Measurements from ENCODE around the gene MFSD1.

Gene MFSD1

DNA sequence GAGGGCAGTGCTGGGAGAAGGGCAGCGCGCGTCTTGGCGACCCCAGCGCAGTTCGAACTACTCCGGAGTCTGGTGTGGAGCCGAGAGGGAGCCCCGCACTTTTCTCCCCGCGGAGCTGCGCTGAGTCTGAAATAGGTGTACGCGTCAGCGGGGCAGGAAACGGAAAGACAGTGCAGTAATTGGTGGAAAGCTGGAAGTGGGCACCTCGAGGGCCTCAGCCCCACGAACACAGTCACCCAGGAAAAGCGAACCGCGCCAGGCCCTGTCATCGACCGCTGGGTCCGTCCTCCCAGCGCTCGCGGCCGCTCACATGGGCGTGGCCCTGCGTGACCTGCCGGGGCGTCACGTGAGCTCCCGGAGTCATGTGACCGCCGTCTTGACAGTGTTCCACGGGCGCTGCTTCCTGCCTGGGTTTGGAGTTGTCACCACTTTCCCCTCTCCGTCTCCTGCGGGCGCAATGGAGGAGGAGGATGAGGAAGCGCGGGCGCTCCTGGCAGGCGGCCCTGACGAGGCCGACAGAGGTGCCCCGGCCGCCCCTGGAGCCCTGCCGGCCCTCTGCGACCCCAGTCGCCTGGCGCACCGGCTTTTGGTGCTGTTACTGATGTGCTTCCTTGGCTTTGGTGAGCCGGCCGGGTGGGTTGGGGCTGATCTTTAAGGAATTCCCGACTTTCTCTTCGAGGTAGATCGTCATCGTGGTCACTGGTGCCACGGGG lies at the start of gene MFSD1:
TSS of gene MFSD1 (plus strand) at position 359 of the 713 bp plus-strand sequence. CDS start at position 458, 99 bp downstream.
- Histone ChIP-seq H3K9ac (ENCODE audit: low read length) (peak within 1 kb of the TSS; percentile 93), H3K4me3 (ENCODE audit: low read length) (peak within 1 kb of the TSS; percentile 98), H3K27me3 (replicated peaks; ENCODE audit: control insufficient read depth, insufficient read depth, low read length) (no peaks in the 10 kb centered on the region), H3K9me3 (ENCODE audit: control insufficient read depth, low read length) (no peaks in the 10 kb centered on the region), H3K4me1 (ENCODE audit: control insufficient read depth, insufficient read depth, low read length) (peaks cover 33% of the 10 kb centered on the region), H3K36me3 (ENCODE audit: control insufficient read depth, insufficient read depth, low read length, severe bottlenecking) (peaks cover 8% of the 10 kb centered on the region)
- peak; percentile 97 for DNase-seq (ENCODE audit: low read depth)

DNA sequence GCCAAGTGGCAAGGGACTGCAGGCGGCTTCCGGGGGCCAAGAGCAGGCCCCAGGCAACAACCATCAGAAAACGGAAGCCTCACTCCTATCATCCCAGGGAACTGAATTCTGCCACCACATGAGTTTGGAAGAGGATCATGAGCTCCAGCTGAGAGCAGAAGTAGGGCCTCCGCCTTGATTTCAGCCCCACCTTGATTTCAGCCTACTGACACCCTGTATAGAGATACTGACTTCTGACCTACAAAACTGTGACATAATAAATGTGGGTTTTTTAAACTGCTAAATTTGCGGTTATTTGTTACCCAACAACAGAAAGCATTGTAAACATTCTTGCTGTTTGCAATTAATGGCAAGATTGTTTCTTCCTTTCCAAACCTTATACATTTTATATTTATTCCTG lies 48.0 kb upstream of the MFSD1 start:
- H3K4me1 ChIP-seq (ENCODE audit: control insufficient read depth, insufficient read depth, low read length), result no peaks in the 10 kb centered on the region
- no peak overlapping the region for H3K9ac ChIP-seq (ENCODE audit: low read length)
- H3K36me3 ChIP-seq (ENCODE audit: control insufficient read depth, insufficient read depth, low read length, severe bottlenecking), result no peaks in the 10 kb centered on the region
- no peaks in the 10 kb centered on the region for H3K27me3 ChIP-seq (replicated peaks; ENCODE audit: control insufficient read depth, insufficient read depth, low read length)
- H3K9me3 ChIP-seq (ENCODE audit: control insufficient read depth, low read length), result no peaks in the 10 kb centered on the region
- DNase-seq (ENCODE audit: low read depth), result no peak
- no peak overlapping the region for H3K4me3 ChIP-seq (ENCODE audit: low read length)

GRCh38 chr3:158755421-158755820 lies 46.4 kb upstream of the MFSD1 start:
- no peaks in the 10 kb centered on the region for H3K36me3 ChIP-seq (ENCODE audit: control insufficient read depth, insufficient read depth, low read length, severe bottlenecking)
- no peak overlapping the region for H3K9ac ChIP-seq (ENCODE audit: low read length)
- no peaks in the 10 kb centered on the region for H3K4me1 ChIP-seq (ENCODE audit: control insufficient read depth, insufficient read depth, low read length)
- no peaks in the 10 kb centered on the region for H3K27me3 ChIP-seq (replicated peaks; ENCODE audit: control insufficient read depth, insufficient read depth, low read length)
- H3K9me3 ChIP-seq (ENCODE audit: control insufficient read depth, low read length), result no peaks in the 10 kb centered on the region
- no peak for DNase-seq (ENCODE audit: low read depth)
- no peak overlapping the region for H3K4me3 ChIP-seq (ENCODE audit: low read length)

DNA sequence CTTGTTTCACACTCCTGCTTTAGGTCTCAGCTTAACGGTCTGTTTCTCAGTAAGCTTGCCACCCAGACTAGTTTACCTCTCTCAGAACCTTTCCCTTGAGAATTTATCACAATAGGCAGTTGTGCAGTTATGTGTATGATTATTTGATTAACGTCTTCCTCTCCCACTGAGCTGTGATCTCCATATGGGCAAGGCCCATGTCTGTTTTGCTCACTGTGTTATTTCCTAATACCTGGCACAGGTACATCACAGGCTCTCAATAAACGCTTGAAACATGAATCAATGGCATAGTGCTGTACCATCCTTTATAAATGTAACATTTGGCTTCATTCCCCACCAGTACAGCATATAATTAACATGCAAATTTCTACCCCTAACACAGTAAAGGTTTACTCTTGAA lies 40.5 kb upstream of the MFSD1 start:
- DNase-seq (ENCODE audit: low read depth), result no peak
- Histone ChIP-seq H3K9ac (ENCODE audit: low read length) (no peak overlapping the region), H3K27me3 (replicated peaks; ENCODE audit: control insufficient read depth, insufficient read depth, low read length) (no peaks in the 10 kb centered on the region), H3K4me3 (ENCODE audit: low read length) (no peak overlapping the region), H3K36me3 (ENCODE audit: control insufficient read depth, insufficient read depth, low read length, severe bottlenecking) (no peaks in the 10 kb centered on the region), H3K4me1 (ENCODE audit: control insufficient read depth, insufficient read depth, low read length) (peaks cover 12% of the 10 kb centered on the region), H3K9me3 (ENCODE audit: control insufficient read depth, low read length) (no peaks in the 10 kb centered on the region)

GRCh38 chr3:158762701-158763100 lies 39.2 kb upstream of the MFSD1 start:
- H3K36me3 ChIP-seq (ENCODE audit: control insufficient read depth, insufficient read depth, low read length, severe bottlenecking), result no peaks in the 10 kb centered on the region
- H3K9me3 ChIP-seq (ENCODE audit: control insufficient read depth, low read length), result no peaks in the 10 kb centered on the region
- peaks cover 12% of the 10 kb centered on the region for H3K4me1 ChIP-seq (ENCODE audit: control insufficient read depth, insufficient read depth, low read length)
- H3K27me3 ChIP-seq (replicated peaks; ENCODE audit: control insufficient read depth, insufficient read depth, low read length), result no peaks in the 10 kb centered on the region
- no peak overlapping the region for H3K4me3 ChIP-seq (ENCODE audit: low read length)
- DNase-seq (ENCODE audit: low read depth), result no peak
- H3K9ac ChIP-seq (ENCODE audit: low read length), result no peak overlapping the region

- H3K27me3 ChIP-seq (replicated peaks; ENCODE audit: control insufficient read depth, insufficient read depth, low read length), result no peaks in the 10 kb centered on the region
- H3K4me1 ChIP-seq (ENCODE audit: control insufficient read depth, insufficient read depth, low read length), result peaks cover 19% of the 10 kb centered on the region
- H3K36me3 ChIP-seq (ENCODE audit: control insufficient read depth, insufficient read depth, low read length, severe bottlenecking), result no peaks in the 10 kb centered on the region
- no peaks in the 10 kb centered on the region for H3K9me3 ChIP-seq (ENCODE audit: control insufficient read depth, low read length)
- H3K9ac ChIP-seq (ENCODE audit: low read length), result no peak overlapping the region
- DNase-seq (ENCODE audit: low read depth), result no peak
- no peak overlapping the region for H3K4me3 ChIP-seq (ENCODE audit: low read length)
Observed at GRCh38 chr3:158763421-158763820, 38.4 kb upstream of the MFSD1 start.

DNA sequence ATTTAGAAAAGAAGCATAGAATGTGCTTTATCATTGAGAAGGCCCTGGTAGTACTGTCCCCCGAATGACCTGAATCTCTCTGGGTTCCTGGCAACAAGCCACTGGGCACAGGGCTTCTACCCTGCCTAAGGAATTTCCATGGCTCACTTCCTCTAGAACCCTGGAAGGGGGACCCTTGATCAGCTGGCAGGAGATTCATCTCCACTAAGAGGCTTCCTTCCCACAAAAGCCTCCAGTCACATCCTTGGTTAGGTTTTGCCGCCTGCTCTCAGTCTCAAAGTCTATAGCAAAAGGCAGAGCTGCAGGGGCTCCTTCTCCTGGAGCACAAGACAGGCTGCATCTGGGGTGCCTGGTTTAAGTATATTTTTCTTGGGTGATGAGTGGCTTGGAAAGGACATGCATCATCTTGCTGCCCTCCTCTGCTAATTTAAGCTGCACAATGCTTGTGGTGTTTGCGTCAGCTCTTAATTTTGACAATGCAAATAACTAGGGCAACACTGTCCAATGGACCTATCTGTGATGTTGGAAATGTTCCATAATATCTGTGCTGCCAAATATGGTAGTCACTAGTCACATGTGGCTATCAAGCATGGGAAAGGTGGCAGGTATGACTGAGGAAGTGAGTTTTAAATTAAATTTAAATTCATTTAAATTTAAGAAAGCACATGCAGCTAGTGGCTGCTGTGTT lies 36.2 kb upstream of the MFSD1 start:
- Histone ChIP-seq H3K27me3 (replicated peaks; ENCODE audit: control insufficient read depth, insufficient read depth, low read length) (no peaks in the 10 kb centered on the region), H3K4me3 (ENCODE audit: low read length) (no peak overlapping the region), H3K9me3 (ENCODE audit: control insufficient read depth, low read length) (no peaks in the 10 kb centered on the region), H3K4me1 (ENCODE audit: control insufficient read depth, insufficient read depth, low read length) (peaks cover 37% of the 10 kb centered on the region), H3K36me3 (ENCODE audit: control insufficient read depth, insufficient read depth, low read length, severe bottlenecking) (no peaks in the 10 kb centered on the region), H3K9ac (ENCODE audit: low read length) (no peak overlapping the region)
- DNase-seq (ENCODE audit: low read depth), result no peak

DNA sequence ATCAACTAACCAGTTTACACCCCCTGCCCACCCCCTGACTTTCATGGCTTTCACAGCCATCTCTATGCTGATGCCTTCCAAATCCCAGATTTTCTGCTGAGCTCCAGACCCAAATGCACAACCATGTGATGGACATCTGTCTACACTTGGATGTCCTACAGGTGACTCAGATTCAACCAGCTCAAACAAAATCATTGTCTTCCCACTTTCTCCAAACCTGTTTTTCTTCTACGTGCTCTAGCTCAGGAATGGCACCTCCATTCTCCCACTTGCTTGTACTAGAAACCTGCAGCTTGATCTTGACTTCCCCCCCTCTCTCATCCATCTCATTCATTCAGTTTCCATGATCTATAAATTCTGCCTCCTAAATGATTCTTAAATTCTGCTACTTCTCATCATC lies 35.5 kb upstream of the MFSD1 start:
- Histone ChIP-seq H3K4me1 (ENCODE audit: control insufficient read depth, insufficient read depth, low read length) (peaks cover 37% of the 10 kb centered on the region), H3K9ac (ENCODE audit: low read length) (no peak overlapping the region), H3K4me3 (ENCODE audit: low read length) (no peak overlapping the region), H3K36me3 (ENCODE audit: control insufficient read depth, insufficient read depth, low read length, severe bottlenecking) (no peaks in the 10 kb centered on the region), H3K27me3 (replicated peaks; ENCODE audit: control insufficient read depth, insufficient read depth, low read length) (no peaks in the 10 kb centered on the region), H3K9me3 (ENCODE audit: control insufficient read depth, low read length) (no peaks in the 10 kb centered on the region)
- DNase-seq (ENCODE audit: low read depth), result no peak

GRCh38 chr3:158768361-158768787 lies 33.5 kb upstream of the MFSD1 start:
- peaks cover 26% of the 10 kb centered on the region for H3K4me1 ChIP-seq (ENCODE audit: control insufficient read depth, insufficient read depth, low read length)
- H3K36me3 ChIP-seq (ENCODE audit: control insufficient read depth, insufficient read depth, low read length, severe bottlenecking), result no peaks in the 10 kb centered on the region
- H3K9me3 ChIP-seq (ENCODE audit: control insufficient read depth, low read length), result no peaks in the 10 kb centered on the region
- no peaks in the 10 kb centered on the region for H3K27me3 ChIP-seq (replicated peaks; ENCODE audit: control insufficient read depth, insufficient read depth, low read length)
- H3K9ac ChIP-seq (ENCODE audit: low read length), result no peak overlapping the region
- H3K4me3 ChIP-seq (ENCODE audit: low read length), result peak overlapping the region; percentile 62
- DNase-seq (ENCODE audit: low read depth), result peak; percentile 73

DNA sequence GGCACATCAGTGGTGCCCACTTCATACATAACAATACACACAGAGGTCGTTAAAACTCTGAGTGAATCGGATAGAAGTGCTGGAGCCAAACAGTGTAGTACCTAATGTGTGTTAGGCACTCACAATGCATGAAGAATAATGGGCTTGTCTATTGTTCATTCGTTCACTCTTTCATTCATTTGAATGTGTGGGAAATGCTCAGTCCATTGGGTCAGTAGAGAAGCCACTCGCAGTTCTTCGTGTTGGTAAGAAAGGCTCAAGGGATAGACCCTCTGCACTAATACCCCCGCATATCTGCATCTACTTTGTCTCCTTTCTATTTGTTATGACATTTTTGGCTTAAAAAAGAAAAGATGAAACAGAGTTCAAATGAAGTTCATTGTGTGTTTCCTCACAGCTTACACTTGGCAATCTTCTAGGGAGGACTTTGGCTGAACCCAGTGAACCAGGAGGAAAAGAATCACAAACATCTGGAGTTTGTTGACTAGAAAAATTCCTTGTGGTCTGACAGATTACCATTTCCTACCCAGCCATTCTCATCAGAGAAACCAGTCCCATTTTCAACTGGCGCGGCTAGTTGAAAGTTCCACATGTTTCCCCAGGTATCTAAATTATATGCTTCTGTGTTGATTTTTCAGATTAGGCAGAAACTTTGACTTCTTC lies 32.8 kb upstream of the MFSD1 start:
- Histone ChIP-seq H3K4me1 (ENCODE audit: control insufficient read depth, insufficient read depth, low read length) (peaks cover 30% of the 10 kb centered on the region), H3K9ac (ENCODE audit: low read length) (no peak overlapping the region), H3K27me3 (replicated peaks; ENCODE audit: control insufficient read depth, insufficient read depth, low read length) (no peaks in the 10 kb centered on the region), H3K4me3 (ENCODE audit: low read length) (peak overlapping the region; percentile 62), H3K36me3 (ENCODE audit: control insufficient read depth, insufficient read depth, low read length, severe bottlenecking) (no peaks in the 10 kb centered on the region), H3K9me3 (ENCODE audit: control insufficient read depth, low read length) (no peaks in the 10 kb centered on the region)
- peak; percentile 96 for DNase-seq (ENCODE audit: low read depth)

DNA sequence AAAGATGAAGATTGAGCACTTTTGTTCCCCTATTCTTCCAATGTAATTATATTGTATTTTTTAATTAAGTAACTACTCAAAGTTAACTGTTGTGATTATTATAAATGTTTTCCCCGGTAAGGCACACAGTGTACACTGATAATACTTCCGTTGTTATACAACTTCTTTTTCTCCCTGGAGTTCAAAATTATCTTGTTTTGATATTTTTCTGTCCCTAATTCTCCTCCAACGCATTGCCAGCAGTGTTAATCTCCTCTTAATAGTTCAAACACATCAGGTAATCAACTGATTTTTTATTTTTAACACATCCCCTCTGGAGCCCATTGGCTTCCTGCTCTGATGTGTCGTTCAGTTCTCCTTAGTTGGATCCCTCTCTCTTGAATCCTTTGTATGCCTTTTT lies 32.3 kb upstream of the MFSD1 start:
- no peaks in the 10 kb centered on the region for H3K9me3 ChIP-seq (ENCODE audit: control insufficient read depth, low read length)
- no peak overlapping the region for H3K9ac ChIP-seq (ENCODE audit: low read length)
- no peaks in the 10 kb centered on the region for H3K36me3 ChIP-seq (ENCODE audit: control insufficient read depth, insufficient read depth, low read length, severe bottlenecking)
- H3K4me1 ChIP-seq (ENCODE audit: control insufficient read depth, insufficient read depth, low read length), result peaks cover 35% of the 10 kb centered on the region
- no peaks in the 10 kb centered on the region for H3K27me3 ChIP-seq (replicated peaks; ENCODE audit: control insufficient read depth, insufficient read depth, low read length)
- H3K4me3 ChIP-seq (ENCODE audit: low read length), result no peak overlapping the region
- DNase-seq (ENCODE audit: low read depth), result peak; percentile 16

All from adipocyte (in vitro differentiated cells).